SW480 (cell line): ENCODE data around the gene KRTAP9-3.
"Not testable (repeated sequence)": the region's sequence is repeated elsewhere in the genome, so short reads cannot be mapped to it uniquely, and the experiment has no call there.

Experiments
- DNase-seq: peaks from one replicate; pipeline ENCODE4 v3.0.0-alpha.2; 2016; ENCODE audit warnings: low spot score

The KRTAP9-3 gene

DNA sequence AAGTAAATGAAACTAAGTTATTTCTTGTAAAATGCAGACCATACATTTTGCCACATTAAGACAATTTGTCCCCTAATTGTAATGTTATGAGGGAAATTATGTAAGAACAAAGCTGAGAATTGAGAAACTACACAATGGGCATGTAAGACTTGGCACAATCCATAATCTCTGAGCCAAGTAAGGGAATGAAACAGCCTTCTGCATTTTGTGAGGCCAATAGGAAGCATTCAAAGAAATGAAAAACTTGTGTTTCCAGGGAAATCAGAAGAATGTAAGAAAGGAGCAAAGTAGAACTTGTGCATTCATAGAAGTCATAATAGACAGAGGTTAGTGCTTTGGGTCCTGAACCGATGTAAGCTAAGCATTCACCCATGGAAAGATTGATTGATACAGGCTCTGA is 19.0 kb downstream of the KRTAP9-3 start:
- no peak for DNase-seq

DNA sequence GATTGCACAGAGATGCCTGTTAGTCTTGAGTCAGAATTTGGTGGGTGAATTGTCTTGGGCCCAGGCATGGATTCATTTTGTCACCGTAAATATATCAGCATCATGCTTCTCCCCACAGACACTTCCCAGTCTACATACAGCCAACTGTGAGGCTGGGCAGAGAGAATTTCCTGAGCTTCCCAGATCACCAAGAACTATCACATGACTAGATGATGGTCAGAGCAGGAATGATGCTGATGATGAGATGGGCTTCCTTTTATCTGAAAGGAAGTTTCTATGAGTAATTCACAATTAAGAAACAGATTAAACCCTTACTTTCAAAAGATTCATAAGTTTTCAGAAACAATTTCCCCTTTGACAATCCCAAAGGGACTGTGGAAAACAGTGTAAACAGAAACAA is 22.6 kb downstream of the KRTAP9-3 start:
- no peak for DNase-seq

DNA sequence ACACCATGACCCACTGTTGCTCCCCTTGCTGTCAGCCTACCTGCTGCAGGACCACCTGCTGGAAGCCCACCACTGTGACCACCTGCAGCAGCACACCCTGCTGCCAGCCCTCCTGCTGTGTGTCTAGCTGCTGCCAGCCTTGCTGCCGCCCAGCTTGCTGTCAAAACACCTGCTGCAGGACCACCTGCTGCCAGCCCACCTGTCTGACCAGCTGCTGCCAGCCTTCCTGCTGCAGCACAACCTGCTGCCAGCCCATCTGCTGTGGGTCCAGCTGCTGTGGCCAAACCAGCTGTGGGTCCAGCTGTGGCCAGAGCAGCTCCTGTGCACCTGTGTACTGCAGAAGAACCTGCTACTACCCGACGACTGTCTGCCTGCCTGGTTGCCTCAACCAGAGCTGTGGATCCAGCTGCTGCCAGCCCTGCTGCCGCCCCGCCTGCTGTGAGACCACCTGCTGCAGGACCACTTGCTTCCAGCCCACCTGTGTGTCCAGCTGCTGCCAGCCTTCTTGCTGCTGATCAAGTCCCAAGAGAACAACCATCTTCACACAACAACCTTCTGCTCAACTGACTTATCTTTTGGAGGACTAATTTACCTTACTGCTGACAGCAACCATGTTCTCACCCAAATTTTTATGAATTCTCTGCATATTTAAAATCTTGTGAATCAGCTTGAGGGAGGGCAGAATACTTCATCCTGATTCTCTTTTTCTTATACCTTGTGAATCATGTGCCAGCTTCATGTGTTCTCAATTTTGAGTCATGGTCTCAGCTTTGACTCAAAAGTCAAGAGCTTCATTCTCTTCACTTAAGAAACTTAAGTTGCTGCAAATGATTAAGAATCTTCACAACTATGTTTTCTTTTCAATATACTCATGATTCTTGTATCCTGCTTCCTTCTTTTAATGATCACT is 23.4 kb downstream of the KRTAP9-3 start, which contains the start of gene KRTAP9-9:
TSS of gene KRTAP9-9 (plus strand) at position 4 of the 910 bp plus-strand sequence.
- not testable (repeated sequence) for DNase-seq

DNA sequence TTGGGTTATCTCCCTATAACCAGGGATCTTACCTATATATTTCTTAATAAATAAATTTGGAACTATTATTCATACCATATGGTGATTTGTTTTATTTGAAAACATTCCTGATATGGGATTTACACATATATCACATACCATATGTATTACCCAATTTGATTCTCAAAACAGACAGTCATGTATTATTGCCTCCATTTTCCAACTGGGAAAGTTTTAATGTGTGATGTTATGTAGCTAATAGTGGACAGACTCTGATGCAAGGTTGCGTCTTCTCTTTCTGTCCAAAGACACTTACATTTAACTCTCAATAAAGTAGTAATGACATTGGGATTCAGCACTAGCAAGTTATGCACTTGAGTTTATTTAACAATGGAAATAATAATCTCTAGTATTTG is 24.0 kb downstream of the KRTAP9-3 start:
- no peak for DNase-seq

DNA sequence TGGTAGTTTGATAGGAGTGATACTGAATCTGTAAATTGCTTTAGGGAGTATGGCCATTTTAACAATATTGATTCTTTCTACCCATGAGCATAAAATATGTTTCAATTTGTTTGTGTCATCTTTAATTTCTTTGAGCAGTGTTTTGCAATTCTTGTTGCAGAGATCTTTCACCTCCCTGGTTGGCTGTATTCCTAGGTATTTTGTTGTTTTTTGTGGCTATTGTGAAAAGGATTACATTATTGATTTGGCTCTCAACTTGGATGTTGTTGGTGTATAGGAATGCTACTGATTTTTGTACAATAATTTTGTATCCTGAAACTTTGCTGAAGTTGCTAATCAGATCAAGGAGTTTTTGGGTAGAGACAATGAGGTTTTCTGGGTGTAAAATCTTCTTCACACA is 26.2 kb downstream of the KRTAP9-3 start:
- DNase-seq = no peak

DNA sequence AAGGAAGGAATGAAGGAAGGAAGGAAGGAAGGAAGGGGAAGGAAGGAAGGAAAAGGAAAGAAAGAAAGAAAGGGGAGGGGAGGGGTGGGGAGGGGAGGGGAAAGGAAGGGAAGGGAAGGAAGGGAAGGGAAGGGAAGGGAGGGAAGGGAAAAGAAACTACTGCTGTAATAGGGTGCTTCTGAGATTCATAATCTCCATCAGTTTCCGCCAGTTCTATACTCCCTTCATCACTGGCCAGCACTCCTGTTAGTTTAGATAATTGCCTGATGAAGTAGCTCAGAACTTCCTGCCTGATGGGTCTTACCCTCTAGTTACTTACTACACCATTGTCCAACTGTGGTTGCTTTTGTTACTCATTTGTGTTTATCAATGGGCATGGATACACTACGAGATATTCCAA is 31.0 kb downstream of the KRTAP9-3 start:
- no peak for DNase-seq

DNA sequence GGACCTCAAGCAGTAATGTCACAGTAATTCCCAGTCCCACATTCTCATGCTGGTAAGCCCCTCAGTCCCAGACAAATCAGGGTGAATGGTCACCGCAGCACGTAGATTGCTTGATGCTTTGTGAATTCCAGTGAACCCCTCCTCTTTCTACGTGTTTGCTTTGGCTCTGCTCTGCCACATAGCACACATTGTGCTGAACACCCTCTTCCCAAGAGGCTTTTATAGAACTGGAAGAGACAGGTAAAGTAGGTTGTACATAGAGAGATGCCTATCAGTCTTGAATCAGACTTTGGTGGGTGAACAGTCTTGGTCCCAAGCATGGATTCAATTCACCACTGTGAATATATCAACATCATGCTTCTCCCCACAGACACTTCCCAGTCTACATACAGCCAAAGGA is 32.4 kb downstream of the KRTAP9-3 start:
- DNase-seq = no peak

DNA sequence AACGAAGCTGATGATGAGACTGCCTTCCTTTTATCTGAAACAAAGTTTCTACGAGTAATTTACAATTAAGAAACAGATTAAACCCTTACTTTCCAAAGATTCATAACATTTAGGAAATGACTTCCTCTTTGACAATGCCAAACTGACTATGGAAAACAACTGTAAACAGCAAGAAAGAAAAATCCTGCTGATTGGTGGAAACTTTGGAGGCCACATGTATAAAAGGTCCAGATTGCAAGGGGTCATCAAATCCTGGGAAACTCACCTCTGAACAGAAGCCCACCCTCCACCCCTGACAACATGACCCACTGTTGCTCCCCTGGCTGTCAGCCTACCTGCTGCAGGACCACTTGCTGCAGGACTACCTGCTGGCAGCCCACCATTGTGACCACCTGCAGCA is 32.8 kb downstream of the KRTAP9-3 start, which contains the start of gene KRTAP9-6:
TSS of gene KRTAP9-6 (plus strand) at position 301 of the 400 bp plus-strand sequence. CDS start at position 301, 0 bp downstream.
- DNase-seq = no peak

DNA sequence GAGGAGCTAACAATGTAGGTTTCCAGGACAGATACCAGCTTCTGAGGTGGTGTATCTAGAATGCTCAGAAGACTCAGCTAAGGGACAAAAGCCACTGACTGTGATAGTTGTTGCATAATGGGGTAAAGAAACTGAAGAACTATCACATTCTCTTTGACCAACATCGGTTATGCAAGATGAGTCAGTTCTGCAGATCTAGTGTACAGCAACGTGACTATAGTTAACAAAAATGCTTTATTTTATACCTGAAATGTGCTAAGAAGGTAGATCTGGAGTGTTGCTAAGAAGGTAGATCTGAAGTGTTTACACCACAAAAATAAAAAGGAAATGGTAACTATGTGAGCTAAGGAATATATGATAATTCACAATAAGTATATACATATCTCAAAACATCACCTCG is 35.5 kb downstream of the KRTAP9-3 start:
- DNase-seq = no peak

DNA sequence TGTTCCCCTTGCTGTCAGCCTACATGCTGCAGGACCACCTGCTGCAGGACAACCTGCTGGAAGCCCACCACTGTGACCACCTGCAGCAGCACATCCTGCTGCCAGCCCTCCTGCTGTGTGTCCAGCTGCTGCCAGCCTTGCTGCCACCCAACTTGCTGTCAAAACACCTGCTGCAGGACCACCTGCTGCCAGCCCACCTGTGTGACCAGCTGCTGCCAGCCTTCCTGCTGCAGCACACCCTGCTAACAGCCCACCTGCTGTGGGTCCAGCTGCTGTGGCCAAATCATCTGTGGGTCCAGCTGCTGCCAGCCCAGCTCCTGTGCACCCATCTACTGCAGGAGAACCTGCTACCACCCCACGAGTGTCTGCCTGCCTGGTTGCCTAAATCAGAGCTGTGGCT is 39.1 kb downstream of the KRTAP9-3 start:
- not testable (repeated sequence) for DNase-seq

DNA sequence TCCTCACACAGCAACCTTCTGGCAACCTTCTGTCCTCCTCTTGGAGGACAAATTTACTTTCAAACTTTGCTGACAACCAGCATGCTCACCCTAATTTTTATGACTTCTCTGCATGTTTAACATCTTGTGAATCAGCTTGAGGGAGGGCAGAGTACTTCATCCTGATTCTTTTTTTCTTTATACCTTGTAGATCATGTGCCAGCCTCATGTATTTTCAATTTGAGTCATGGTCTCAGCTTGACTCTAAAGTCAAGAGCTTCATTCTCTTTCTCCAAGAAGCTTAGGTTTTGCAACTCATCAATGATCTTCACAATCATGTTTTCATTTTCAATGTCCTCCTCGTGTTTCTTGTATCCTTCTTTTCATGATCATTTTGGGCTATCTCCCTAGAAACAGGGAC is 39.6 kb downstream of the KRTAP9-3 start:
- no peak for DNase-seq

DNA sequence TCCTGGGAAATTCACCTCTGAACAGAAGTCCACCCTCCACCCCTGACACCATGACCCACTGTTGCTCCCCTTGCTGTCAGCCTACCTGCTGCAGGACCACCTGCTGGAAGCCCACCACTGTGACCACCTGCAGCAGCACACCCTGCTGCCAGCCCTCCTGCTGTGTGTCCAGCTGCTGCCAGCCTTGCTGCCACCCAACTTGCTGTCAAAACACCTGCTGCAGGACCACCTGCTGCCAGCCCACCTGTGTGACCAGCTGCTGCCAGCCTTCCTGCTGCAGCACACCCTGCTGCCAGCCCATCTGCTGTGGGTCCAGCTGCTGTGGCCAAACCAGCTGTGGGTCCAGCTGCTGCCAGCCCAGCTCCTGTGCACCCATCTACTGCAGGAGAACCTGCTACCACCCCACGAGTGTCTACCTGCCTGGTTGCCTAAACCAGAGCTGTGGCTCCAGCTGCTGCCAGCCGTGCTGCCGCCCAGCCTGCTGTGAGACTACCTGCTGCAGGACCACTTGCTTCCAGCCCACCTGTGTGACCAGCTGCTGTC is 43.5 kb downstream of the KRTAP9-3 start, which contains the start of gene KRTAP9-7:
TSS of gene KRTAP9-7 (plus strand) at position 51 of the 543 bp plus-strand sequence. CDS start at position 51, 0 bp downstream.
- DNase-seq = not testable (repeated sequence)

DNA sequence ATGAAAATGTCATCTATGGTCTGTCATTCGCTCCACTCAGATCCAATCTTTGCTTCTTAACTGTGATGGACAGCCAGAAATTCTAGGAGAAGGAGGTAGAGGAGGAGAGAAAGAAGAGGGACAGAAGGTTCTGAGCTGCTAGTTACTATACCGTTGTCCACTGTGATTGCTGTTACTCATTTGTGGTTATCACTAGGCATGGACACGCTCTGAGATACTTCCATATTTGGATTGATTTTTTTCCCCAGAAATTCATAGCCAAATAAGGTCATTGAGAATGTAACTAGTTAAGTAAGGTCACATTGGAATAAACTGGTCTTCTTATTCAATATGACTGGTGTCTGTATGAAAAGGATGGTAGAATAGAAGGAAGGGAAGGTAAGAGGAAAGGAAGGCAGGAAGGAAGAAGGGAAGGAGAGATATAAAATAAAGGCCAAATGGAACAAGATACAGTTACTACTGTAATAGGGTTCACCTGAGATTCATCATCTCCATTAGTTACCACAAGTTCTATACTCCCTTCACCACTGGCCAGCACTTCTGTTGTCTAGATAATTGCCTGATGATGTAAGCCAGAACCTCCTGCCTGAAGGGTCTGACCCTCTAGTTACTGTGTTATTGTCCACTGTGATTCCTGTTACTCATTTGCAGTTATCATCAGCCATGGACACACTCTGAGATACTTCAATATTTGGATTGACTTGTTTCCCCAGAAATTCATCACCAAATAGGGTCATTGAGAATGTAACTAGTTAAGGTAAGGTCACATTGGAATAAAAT is 46.1 kb downstream of the KRTAP9-3 start:
- no peak for DNase-seq
